Keratinocyte (primary cell): Measurements from ENCODE around the gene GTF3C2. TPM values are rescaled to one million over a fixed set of nuclear protein-coding genes. Genes with fewer than 3 reads are reported as not detected.

Source experiments
- DNase-seq: peaks from one replicate; pipeline ENCODE4 v3.0.0-alpha.2; 2011; ENCODE audit warnings: low read depth, missing footprints, low spot score
- FAIRE-seq: peaks from 2 replicates; lab custom pipeline; 2011; peaks lifted over from hg19 to GRCh38; lab: Jason Lieb, UNC
- H2AFZ ChIP-seq: 2 replicates; pipeline ENCODE4 v1.6.0; 2012; ENCODE audit warnings: low read length, control low read depth, inconsistent platforms; ENCODE audit not compliant: control insufficient read depth
- H3K27ac ChIP-seq: 2 replicates; pipeline ENCODE4 v1.5.1; 2011; ENCODE audit warnings: low read length; ENCODE audit not compliant: control insufficient read depth, insufficient read depth
- H3K27me3 ChIP-seq: 3 replicates; pipeline ENCODE4 v1.6.0; 2011; ENCODE audit warnings: low read length; ENCODE audit not compliant: control insufficient read depth, insufficient read depth; ENCODE audit errors: extremely low read depth
- H3K36me3 ChIP-seq, 2 experiments: 2 replicates in 1 of 2; 3 replicates in 1 of 2; pipeline ENCODE4 v1.5.1; 2011; ENCODE audit warnings: low read length in 2 of 2, mild to moderate bottlenecking in 1 of 2; ENCODE audit not compliant: control insufficient read depth in 2 of 2, insufficient read depth in 2 of 2; ENCODE audit errors: extremely low read depth in 1 of 2
- H3K4me1 ChIP-seq: 3 replicates; pipeline ENCODE4 v1.5.1; 2011; ENCODE audit warnings: low read length; ENCODE audit not compliant: control insufficient read depth, insufficient read depth; ENCODE audit errors: extremely low read depth
- H3K4me2 ChIP-seq: 3 replicates; pipeline ENCODE4 v1.6.0; 2011; ENCODE audit warnings: low read depth, low read length; ENCODE audit not compliant: control insufficient read depth, insufficient read depth; ENCODE audit errors: extremely low read depth
- H3K4me3 ChIP-seq, 3 experiments: fragments of 200-600 bp in 1 of 3; sonication (generic) in 1 of 3; 2 replicates in 2 of 3; 3 replicates in 1 of 3; pipeline ENCODE4 v1.5.1; 2011 to 2016; ENCODE audit warnings: low read length in 3 of 3, mild to moderate bottlenecking in 3 of 3, control low read depth in 2 of 3, inconsistent platforms in 1 of 3, low read depth in 1 of 3, mixed read lengths in 1 of 3, mixed run types in 1 of 3, moderate library complexity in 1 of 3; ENCODE audit not compliant: control insufficient read depth in 2 of 3, insufficient read depth in 2 of 3; ENCODE audit errors: extremely low read depth in 1 of 3
- H3K79me2 ChIP-seq: 2 replicates; pipeline ENCODE4 v1.6.0; 2012; ENCODE audit warnings: low read length; ENCODE audit not compliant: control insufficient read depth, insufficient read depth
- H3K9ac ChIP-seq: 3 replicates; pipeline ENCODE4 v1.6.0; 2011; ENCODE audit warnings: low read length; ENCODE audit not compliant: control insufficient read depth, insufficient read depth; ENCODE audit errors: extremely low read depth
- H3K9me1 ChIP-seq: 3 replicates; pipeline ENCODE4 v1.6.0; 2011; ENCODE audit warnings: low read length; ENCODE audit not compliant: control insufficient read depth, insufficient read depth; ENCODE audit errors: extremely low read depth
- H3K9me3 ChIP-seq: 2 replicates; pipeline ENCODE4 v1.5.1; 2012; ENCODE audit warnings: low read depth, low read length; ENCODE audit not compliant: control insufficient read depth
- H4K20me1 ChIP-seq: 3 replicates; pipeline ENCODE4 v1.6.0; 2011; ENCODE audit warnings: low read length; ENCODE audit not compliant: control insufficient read depth, insufficient read depth; ENCODE audit errors: extremely low read depth
- CTCF ChIP-seq, 3 experiments: IDR thresholded peaks in 1 of 3; conservative IDR thresholded peaks in 1 of 3; optimal IDR thresholded peaks in 1 of 3; 2 replicates in 2 of 3; 3 replicates in 1 of 3; pipeline versions ENCODE3 to v1.5.1; 2011; ENCODE audit warnings: low read length in 3 of 3, mild to moderate bottlenecking in 3 of 3, moderate library complexity in 2 of 3, control low read depth in 1 of 3, inconsistent platforms in 1 of 3; ENCODE audit not compliant: insufficient read depth in 2 of 3; ENCODE audit errors: extremely low read depth in 1 of 3
- EZH2 ChIP-seq: IDR thresholded peaks from one replicate; pipeline ENCODE4 v1.6.1; 2012; ENCODE audit warnings: inconsistent platforms, mild to moderate bottlenecking, low read length, moderate library complexity
- dilution Hi-C: fragments of 300-500 bp; cut with MboI; formaldehyde crosslinking; loops from one replicate; pipeline ENCODE4 v1.7.0; 2020; ENCODE audit warnings: low sequenced_read_pairs; ENCODE audit not compliant: extremely low pct_ligation_motif_present
- polyA plus RNA-seq, 5 experiments: library from polyadenylated mRNA; depleted of rRNA in 3 of 5; stranded (reverse) in 3 of 5; stranded (forward) in 1 of 5; unstranded in 1 of 5; fragments of >200 nt; gene quantifications; 1 replicate in 1 of 5; 2 replicates in 3 of 5; 3 replicates in 1 of 5; pipeline versions ENCODE4 v1.2.1 to v1.2.3, GENCODE V29; 2011 to 2012; ENCODE audit warnings: missing spikeins in 2 of 5, low read depth in 1 of 5, low replicate concordance in 1 of 5

GTF3C2 gene
- polyA plus RNA-seq, 1 donor (not counting 4 experiments of a cell fraction or from before 2014, with no cell fraction given), result 53.4 TPM

GRCh38 chr2:27390822-27391679 lies 34.5 kb upstream of the GTF3C2 start:
- H2AFZ ChIP-seq, result no peak overlapping the region
- H3K79me2 ChIP-seq, result peaks cover 74% of the 10 kb centered on the region
- dilution Hi-C loops, result no loop called here
- no peak for DNase-seq
- H3K4me2 ChIP-seq, result no peak overlapping the region
- H3K27ac ChIP-seq, result no peak overlapping the region
- FAIRE-seq, result no peak
- no peaks in the 10 kb centered on the region for H3K4me1 ChIP-seq
- H4K20me1 ChIP-seq, result peaks cover 5% of the 10 kb centered on the region
- H3K36me3 ChIP-seq, result peaks cover 3 to 6% of the 10 kb centered on the region in 2 experiments
- H3K9me3 ChIP-seq, result no peaks in the 10 kb centered on the region
- no peaks in the 10 kb centered on the region for H3K9me1 ChIP-seq
- no peak overlapping the region for H3K4me3 ChIP-seq
- H3K9ac ChIP-seq, result no peak overlapping the region
- TF ChIP-seq CTCF (optimal IDR thresholded peaks at IDR 0.05 in 1 of 3, IDR thresholded peaks at IDR 0.05 in 1 of 3, conservative IDR thresholded peaks at IDR 0.05 in 1 of 3; ENCODE audit: extremely low read depth in 1 of 3, insufficient read depth in 2 of 3, low read length in 3 of 3) (no peak), EZH2 (no peak)
- no peaks in the 10 kb centered on the region for H3K27me3 ChIP-seq

- Histone ChIP-seq H3K9me3 (no peaks in the 10 kb centered on the region), H3K4me1 (peaks cover 22% of the 10 kb centered on the region), H3K79me2 (peaks cover 30% of the 10 kb centered on the region), H3K4me3 (no peak overlapping the region), H3K27ac (peak overlapping the region; percentile 86), H2AFZ (no peak overlapping the region), H3K9me1 (no peaks in the 10 kb centered on the region), H4K20me1 (peaks cover 3% of the 10 kb centered on the region), H3K27me3 (no peaks in the 10 kb centered on the region), H3K4me2 (peak overlapping the region; percentile 88), H3K9ac (peak overlapping the region; percentile 91), H3K36me3 (peaks cover 37 to 47% of the 10 kb centered on the region in 2 experiments)
- dilution Hi-C loops, result no loop called here
- DNase-seq (no peak), FAIRE-seq (peak; percentile 17)
- no peak for TF ChIP-seq CTCF (optimal IDR thresholded peaks at IDR 0.05 in 1 of 3, IDR thresholded peaks at IDR 0.05 in 1 of 3, conservative IDR thresholded peaks at IDR 0.05 in 1 of 3; ENCODE audit: extremely low read depth in 1 of 3, insufficient read depth in 2 of 3, low read length in 3 of 3)
- no peak for TF ChIP-seq EZH2
These were observed 25.1 kb upstream of the GTF3C2 start for GRCh38 chr2:27381577-27382181.
